Measurements from ENCODE around the gene SH3YL1.

- TF ChIP-seq, protein P1, sequence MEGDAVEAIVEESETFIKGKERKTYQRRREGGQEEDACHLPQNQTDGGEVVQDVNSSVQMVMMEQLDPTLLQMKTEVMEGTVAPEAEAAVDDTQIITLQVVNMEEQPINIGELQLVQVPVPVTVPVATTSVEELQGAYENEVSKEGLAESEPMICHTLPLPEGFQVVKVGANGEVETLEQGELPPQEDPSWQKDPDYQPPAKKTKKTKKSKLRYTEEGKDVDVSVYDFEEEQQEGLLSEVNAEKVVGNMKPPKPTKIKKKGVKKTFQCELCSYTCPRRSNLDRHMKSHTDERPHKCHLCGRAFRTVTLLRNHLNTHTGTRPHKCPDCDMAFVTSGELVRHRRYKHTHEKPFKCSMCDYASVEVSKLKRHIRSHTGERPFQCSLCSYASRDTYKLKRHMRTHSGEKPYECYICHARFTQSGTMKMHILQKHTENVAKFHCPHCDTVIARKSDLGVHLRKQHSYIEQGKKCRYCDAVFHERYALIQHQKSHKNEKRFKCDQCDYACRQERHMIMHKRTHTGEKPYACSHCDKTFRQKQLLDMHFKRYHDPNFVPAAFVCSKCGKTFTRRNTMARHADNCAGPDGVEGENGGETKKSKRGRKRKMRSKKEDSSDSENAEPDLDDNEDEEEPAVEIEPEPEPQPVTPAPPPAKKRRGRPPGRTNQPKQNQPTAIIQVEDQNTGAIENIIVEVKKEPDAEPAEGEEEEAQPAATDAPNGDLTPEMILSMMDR (IDR thresholded peaks at IDR 0.05; ENCODE audit: borderline replicate concordance, extremely low read depth, low read length, poor library complexity, severe bottlenecking): no peak
- no peak for TF ChIP-seq EZH2 (IDR thresholded peaks at IDR 0.05; ENCODE audit: borderline replicate concordance, low read depth, low read length, severe bottlenecking)
Observed at GRCh38 chr2:274503-274902, 10.7 kb upstream of the SH3YL1 start.
